SK-N-MC (cell line): ENCODE measurements around the gene BRPF1.

ENCODE experiments used
- EZH2 ChIP-seq: fragments of 200-600 bp; sonication (generic); IDR thresholded peaks from one replicate; pipeline ENCODE4 v1.6.1; 2017; ENCODE audit warnings: antibody characterized with exemption
- FOXP2 ChIP-seq: optimal IDR thresholded peaks from 2 replicates; pipeline ENCODE3; 2011; ENCODE audit warnings: mild to moderate bottlenecking, moderate library complexity; ENCODE audit not compliant: insufficient read depth; ENCODE audit errors: extremely low read length, control extremely low read depth
- POLR2AphosphoS5 ChIP-seq: IDR thresholded peaks from 2 replicates; pipeline ENCODE4 v1.6.1; 2012; ENCODE audit warnings: mild to moderate bottlenecking, low read depth, low read length, borderline replicate concordance

GRCh38 chr3:9767418-9767817 is 35.9 kb downstream of the BRPF1 start:
- TF ChIP-seq POLR2AphosphoS5 (no peak), EZH2 (no peak), FOXP2 (no peak)
